Measurements from ENCODE around the gene PFKFB2.

PFKFB2 gene

GRCh38 chr1:207093944-207094343, 40.9 kb downstream of the PFKFB2 start:
- no peak for DNase-seq

- DNase-seq: no peak
These were observed 44.8 kb downstream of the PFKFB2 start for GRCh38 chr1:207097871-207098324.

GRCh38 chr1:207101720-207102119, 48.6 kb downstream of the PFKFB2 start:
- DNase-seq: no peak

GRCh38 chr1:207102146-207102545, 49.1 kb downstream of the PFKFB2 start:
- DNase-seq: no peak

GRCh38 chr1:207102659-207103058, 49.6 kb downstream of the PFKFB2 start:
- DNase-seq: no peak

DNA sequence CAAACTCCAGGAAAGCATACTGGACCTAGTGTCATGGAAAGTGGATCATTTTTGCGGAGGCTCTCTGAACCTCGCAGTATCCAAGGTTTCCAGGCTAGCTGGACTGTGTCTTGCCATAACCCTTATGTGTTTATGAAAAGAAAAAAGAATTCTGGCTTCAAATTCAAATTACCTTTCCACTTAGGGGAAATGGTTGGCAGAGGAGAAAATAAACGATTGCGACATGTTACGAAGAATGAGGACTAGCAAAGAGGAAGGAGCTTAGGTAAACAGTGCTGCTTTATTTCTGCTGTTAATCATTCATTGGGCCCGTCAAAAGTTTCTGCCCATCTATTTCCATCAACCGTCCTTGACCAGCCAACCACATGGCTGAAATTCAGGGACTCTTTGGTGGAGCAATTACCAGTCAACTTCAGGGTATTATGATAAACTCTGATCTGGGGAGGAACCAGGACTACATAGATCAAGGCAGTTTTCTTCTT, 50.9 kb downstream of the PFKFB2 start, which contains the start of gene C4BPA:
Gene C4BPA (plus strand): TSS at position 342 of the 482 bp plus-strand sequence. CDS start 8,793 bp downstream, outside the sequence.
- no peak for DNase-seq

GRCh38 chr1:207109004-207109403, 55.9 kb downstream of the PFKFB2 start:
- no peak for DNase-seq

GRCh38 chr1:207112616-207113296, 59.7 kb downstream of the PFKFB2 start:
- no peak for DNase-seq

DNA sequence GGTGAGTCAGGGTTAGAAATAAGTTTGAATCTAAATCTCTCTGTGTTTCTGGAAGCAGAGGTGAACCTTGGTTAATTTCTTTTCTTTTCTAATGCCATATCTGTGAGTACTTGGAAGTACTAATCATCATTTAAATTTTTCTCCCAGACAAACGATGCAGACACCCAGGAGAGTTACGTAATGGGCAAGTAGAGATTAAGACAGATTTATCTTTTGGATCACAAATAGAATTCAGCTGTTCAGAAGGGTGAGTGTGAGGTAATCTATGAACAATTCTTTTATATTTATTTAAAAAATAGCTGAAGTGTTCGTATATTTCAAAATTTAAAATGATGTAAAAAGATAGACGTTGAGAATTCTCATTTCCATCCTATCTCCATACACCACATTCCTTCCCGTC, 62.2 kb downstream of the PFKFB2 start:
- DNase-seq: no peak

- DNase-seq: no peak
These were observed 71.3 kb downstream of the PFKFB2 start for GRCh38 chr1:207124389-207124788.

DNA sequence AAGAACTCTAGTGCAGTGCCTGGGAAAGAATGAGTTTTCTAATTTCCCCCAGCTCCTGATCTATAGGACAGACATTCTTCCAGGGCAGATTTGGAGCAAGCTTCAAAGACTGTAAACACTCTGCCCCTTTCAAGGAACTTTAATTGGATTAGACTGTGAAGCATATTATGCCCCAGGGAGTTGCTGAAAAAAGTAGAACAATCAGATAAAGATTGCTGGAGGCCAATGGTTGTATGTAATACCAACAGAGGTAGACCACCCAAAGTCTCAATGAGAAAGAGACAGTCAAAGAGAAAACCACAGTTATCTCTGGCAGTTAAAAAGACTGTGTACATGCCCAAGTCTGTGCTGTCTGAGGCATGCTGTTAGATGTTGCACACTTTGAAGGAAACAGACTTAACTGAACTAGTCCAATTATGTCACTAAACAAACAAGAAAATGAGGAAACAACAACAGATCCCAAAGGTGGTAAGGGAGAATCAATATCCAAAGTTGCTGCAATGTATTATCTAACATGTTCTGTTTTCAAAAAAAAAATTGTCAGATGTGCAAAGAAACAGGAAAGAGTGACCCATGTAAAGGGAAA, 75.4 kb downstream of the PFKFB2 start:
- DNase-seq: no peak

GRCh38 chr1:207129053-207129452, 76.0 kb downstream of the PFKFB2 start:
- no peak for DNase-seq
